Right atrium auricular region (tissue), 2 donors: ENCODE data around the gene CTTN. TPM values are rescaled to one million over a fixed set of nuclear protein-coding genes. Genes with fewer than 3 reads are reported as not detected.

Experiments
- DNase-seq: peaks from one replicate; pipeline ENCODE4 v3.0.0-alpha.2; 2019; ENCODE audit warnings: low spot score
- H3K27ac ChIP-seq, 2 donors: fragments of 200-600 bp; sonication (generic); 1 replicate in 1 of 2; 2 replicates in 1 of 2; pipeline ENCODE4 v1.5.1; 2016 to 2019
- H3K27me3 ChIP-seq, 2 donors: fragments of 200-600 bp; sonication (generic); one replicate each; pipeline versions ENCODE4 v1.5.1 to v1.6.0; 2017 to 2019
- H3K36me3 ChIP-seq: fragments of 200-600 bp; sonication (generic); one replicate; pipeline ENCODE4 v1.5.1; 2016
- H3K4me1 ChIP-seq, 2 donors: fragments of 200-600 bp; sonication (generic); one replicate each; pipeline versions ENCODE4 v1.5.1 to v1.6.0; 2017 to 2019
- H3K4me3 ChIP-seq, 2 donors: fragments of 200-600 bp; sonication (generic); 1 replicate in 1 of 2; 2 replicates in 1 of 2; pipeline ENCODE4 v1.5.1; 2017 to 2019; ENCODE audit warnings: mild to moderate bottlenecking in 1 of 2, moderate library complexity in 1 of 2
- H3K9me3 ChIP-seq, 2 donors: fragments of 200-600 bp; sonication (generic); one replicate each; pipeline ENCODE4 v1.5.1; 2019
- total RNA-seq, 2 donors: library from RNA; depleted of rRNA; stranded (reverse); fragments of >200 nt; gene quantifications; one replicate each; pipeline ENCODE4 v1.1.0, GENCODE V29; 2016
- TF ChIP-seq, protein P1 (sequence below), 2 donors: fragments of 200-600 bp; sonication (generic); IDR thresholded peaks; one replicate each; pipeline ENCODE4 v1.5.1; 2019; ENCODE audit warnings: antibody characterized with exemption in 2 of 2

CTTN gene
- total RNA-seq, 2 donors from 2014 or later = 67.0 to 99.2 TPM

DNA sequence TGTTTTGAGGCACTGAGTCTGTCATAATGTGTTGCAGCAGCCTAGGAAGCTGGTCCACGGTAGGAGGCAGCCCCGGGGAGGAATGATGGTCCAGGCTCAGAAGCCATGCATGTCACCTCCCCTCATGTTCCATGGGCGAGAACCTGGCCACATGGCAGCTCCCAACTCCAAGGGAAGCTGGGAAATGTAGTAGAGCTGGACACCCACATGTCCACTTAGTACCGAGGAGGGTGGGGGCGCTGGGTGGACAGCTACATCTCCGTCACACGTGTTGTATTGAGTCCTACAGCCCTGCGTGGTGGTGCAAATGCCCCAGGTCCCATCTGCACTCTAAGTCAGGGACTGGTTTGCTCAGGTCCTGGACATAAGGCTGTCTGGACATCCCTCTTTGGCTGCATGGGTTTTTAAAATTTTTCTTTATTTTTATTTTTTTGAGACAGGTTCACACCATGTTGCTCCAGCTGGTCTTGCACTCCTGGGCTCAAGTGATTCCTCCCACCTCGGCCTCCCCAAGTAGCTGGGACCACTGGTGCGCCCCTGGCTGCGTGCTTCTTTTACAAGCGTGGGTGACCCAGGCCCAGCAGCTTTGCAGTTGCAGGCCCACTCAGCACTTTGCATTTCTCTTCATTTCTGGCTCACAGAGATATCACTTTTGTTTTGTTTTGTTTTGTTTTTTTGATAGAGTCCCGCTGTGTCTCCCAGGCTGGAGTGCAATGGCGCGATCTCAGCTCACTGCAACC is 3.9 kb upstream of the CTTN start:
- TF ChIP-seq, protein P1, sequence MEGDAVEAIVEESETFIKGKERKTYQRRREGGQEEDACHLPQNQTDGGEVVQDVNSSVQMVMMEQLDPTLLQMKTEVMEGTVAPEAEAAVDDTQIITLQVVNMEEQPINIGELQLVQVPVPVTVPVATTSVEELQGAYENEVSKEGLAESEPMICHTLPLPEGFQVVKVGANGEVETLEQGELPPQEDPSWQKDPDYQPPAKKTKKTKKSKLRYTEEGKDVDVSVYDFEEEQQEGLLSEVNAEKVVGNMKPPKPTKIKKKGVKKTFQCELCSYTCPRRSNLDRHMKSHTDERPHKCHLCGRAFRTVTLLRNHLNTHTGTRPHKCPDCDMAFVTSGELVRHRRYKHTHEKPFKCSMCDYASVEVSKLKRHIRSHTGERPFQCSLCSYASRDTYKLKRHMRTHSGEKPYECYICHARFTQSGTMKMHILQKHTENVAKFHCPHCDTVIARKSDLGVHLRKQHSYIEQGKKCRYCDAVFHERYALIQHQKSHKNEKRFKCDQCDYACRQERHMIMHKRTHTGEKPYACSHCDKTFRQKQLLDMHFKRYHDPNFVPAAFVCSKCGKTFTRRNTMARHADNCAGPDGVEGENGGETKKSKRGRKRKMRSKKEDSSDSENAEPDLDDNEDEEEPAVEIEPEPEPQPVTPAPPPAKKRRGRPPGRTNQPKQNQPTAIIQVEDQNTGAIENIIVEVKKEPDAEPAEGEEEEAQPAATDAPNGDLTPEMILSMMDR (IDR thresholded peaks at IDR 0.05) = no peak
- Histone ChIP-seq H3K4me3 (no peak overlapping the region), H3K36me3 (no peaks in the 10 kb centered on the region), H3K27me3 (no peaks in the 10 kb centered on the region), H3K27ac (no peak overlapping the region), H3K9me3 (no peaks in the 10 kb centered on the region), H3K4me1 (peaks cover 0 to 14% of the 10 kb centered on the region in 2 donors)
- no peak for DNase-seq

- peaks cover 0 to 29% of the 10 kb centered on the region in 2 donors for H3K4me1 ChIP-seq
- no peak for DNase-seq
- peak overlapping the region; percentile 84 to 91 for H3K27ac ChIP-seq
- H3K27me3 ChIP-seq = no peaks in the 10 kb centered on the region
- TF ChIP-seq, protein P1 (IDR thresholded peaks at IDR 0.05) = no peak
- no peaks in the 10 kb centered on the region for H3K36me3 ChIP-seq
- H3K4me3 ChIP-seq = peak overlapping the region; percentile 84 to 99
- no peaks in the 10 kb centered on the region for H3K9me3 ChIP-seq
Observed at GRCh38 chr11:70397336-70397982, 870 bp upstream of the CTTN start.

- no peaks in the 10 kb centered on the region for H3K36me3 ChIP-seq
- no peaks in the 10 kb centered on the region for H3K9me3 ChIP-seq
- DNase-seq = no peak
- peak overlapping the region; percentile 84 to 99 for H3K4me3 ChIP-seq
- peak overlapping the region; percentile 84 to 91 for H3K27ac ChIP-seq
- no peaks in the 10 kb centered on the region for H3K27me3 ChIP-seq
- TF ChIP-seq, protein P1 (IDR thresholded peaks at IDR 0.05) = no peak
- H3K4me1 ChIP-seq = peaks cover 0 to 29% of the 10 kb centered on the region in 2 donors
Observed at GRCh38 chr11:70398834-70399680, 728 bp downstream of the CTTN start.

DNA sequence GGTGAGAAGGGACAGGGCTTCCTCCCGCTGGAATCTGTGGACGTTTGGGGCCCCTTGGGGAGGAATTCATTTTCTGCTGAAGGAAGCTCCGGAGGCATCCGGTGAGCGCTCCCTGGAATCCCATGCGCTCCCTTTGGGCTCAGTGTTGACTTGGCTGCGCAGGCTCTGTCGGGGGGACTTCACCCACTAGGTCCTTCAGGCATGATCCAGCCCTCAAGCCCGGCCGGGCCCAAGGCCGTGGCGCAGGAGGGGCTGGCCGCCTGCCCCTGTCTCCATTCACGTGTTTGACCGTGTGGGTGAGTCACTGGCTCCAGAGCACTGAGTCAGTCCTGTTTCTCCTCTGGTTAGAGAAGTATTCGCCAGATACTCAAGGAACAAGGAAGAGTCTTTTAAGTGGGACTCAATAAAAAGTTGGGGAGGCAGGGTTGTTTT is 1.4 kb downstream of the CTTN start:
- Histone ChIP-seq H3K27me3 (no peaks in the 10 kb centered on the region), H3K9me3 (no peaks in the 10 kb centered on the region), H3K36me3 (no peaks in the 10 kb centered on the region), H3K4me1 (peaks cover 0 to 29% of the 10 kb centered on the region in 2 donors), H3K27ac (peak overlapping the region; percentile 84 to 91), H3K4me3 (peak overlapping the region; percentile 84 to 99)
- TF ChIP-seq, protein P1 (IDR thresholded peaks at IDR 0.05) = no peak
- peak; percentile 92 for DNase-seq

- Histone ChIP-seq H3K9me3 (no peaks in the 10 kb centered on the region), H3K4me1 (peaks cover 0 to 29% of the 10 kb centered on the region in 2 donors), H3K27ac (peak overlapping the region in 1 of 2 donors; percentile 84), H3K4me3 (no peak overlapping the region), H3K27me3 (no peaks in the 10 kb centered on the region), H3K36me3 (peaks cover 7% of the 10 kb centered on the region)
- TF ChIP-seq, protein P1 (IDR thresholded peaks at IDR 0.05) = no peak
- DNase-seq = no peak
Observed at GRCh38 chr11:70400643-70401042, 2.3 kb downstream of the CTTN start.
